ENCODE measurements around the gene KREMEN1.

DNA sequence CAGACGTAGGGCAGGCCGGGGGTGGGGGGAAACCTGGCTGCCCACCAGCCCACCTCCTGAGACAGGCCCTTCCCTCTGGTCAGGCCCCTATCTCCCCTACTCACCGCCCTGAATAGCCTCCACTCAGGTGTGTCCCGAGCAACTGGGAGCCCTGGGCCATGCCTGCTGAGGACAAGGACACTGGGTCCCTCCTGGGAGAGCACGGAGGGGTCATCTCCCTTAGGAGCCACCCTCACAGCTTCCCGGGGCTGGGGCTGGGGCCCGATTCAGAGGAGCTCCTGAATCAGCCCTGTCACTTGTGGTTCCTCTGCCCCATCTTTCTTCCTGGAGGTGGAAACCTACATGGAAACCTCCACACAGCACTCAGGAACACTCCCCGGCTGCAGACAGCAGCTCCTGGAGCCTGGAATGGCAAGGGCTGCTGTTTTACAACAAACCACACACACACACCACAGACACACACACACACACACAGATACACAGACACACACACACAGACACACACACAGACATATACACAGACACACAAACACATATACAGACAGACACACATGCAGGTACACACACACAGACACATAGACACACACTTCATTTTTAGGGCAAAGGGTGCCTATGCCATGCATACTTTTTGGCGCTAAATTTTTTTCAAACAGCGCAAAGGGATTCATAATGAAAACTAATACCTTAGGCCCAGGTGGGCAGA lies 123.3 kb downstream of the KREMEN1 start:
- TF ChIP-seq, protein P1, sequence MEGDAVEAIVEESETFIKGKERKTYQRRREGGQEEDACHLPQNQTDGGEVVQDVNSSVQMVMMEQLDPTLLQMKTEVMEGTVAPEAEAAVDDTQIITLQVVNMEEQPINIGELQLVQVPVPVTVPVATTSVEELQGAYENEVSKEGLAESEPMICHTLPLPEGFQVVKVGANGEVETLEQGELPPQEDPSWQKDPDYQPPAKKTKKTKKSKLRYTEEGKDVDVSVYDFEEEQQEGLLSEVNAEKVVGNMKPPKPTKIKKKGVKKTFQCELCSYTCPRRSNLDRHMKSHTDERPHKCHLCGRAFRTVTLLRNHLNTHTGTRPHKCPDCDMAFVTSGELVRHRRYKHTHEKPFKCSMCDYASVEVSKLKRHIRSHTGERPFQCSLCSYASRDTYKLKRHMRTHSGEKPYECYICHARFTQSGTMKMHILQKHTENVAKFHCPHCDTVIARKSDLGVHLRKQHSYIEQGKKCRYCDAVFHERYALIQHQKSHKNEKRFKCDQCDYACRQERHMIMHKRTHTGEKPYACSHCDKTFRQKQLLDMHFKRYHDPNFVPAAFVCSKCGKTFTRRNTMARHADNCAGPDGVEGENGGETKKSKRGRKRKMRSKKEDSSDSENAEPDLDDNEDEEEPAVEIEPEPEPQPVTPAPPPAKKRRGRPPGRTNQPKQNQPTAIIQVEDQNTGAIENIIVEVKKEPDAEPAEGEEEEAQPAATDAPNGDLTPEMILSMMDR (IDR thresholded peaks at IDR 0.05) = no peak
- TF ChIP-seq POLR2A (IDR thresholded peaks at IDR 0.05) = no peak
